GM18907 (cell line): ENCODE results near the gene DGLUCY.

Experiments
- ATAC-seq: cut with Tn5 transposase; IDR thresholded peaks from one replicate; pipeline ENCODE4 v1.9.1; 2021; ENCODE audit warnings: mild to moderate bottlenecking, moderate library complexity; ENCODE audit not compliant: unreplicated experiment

DGLUCY gene

GRCh38 chr14:91273885-91274273 lies 160.0 kb downstream of the DGLUCY start:
- ATAC-seq = no peak

- ATAC-seq = no peak
Measured at GRCh38 chr14:91274796-91275195, 160.9 kb downstream of the DGLUCY start.
